ENCODE data around the gene COPS2. TPM values are rescaled to one million over a fixed set of nuclear protein-coding genes. Genes with fewer than 3 reads are reported as not detected.

Gene COPS2
- total and polyA plus RNA-seq, 12 donors, result 29.7 to 240 (median 76.6) TPM

- intact Hi-C loops (cut with DNase I), result no loop called here
- DNase-seq, result no peak
- no peak overlapping the region for H3K4me3 ChIP-seq
- H3K36me3 ChIP-seq (replicated peaks in 1 of 2), result peaks cover 0 to 79% of the 10 kb centered on the region in 2 donors
- no peaks in the 10 kb centered on the region for H3K9me3 ChIP-seq (replicated peaks in 1 of 3)
- no peaks in the 10 kb centered on the region for H3K27me3 ChIP-seq
- no peaks in the 10 kb centered on the region for H3K4me1 ChIP-seq (replicated peaks in 1 of 2)
- WGBS, 4 donors, result 74 to 80% (median 78%) methylated on average over 5 of the region's 5 CpGs
- H3K27ac ChIP-seq, result no peak overlapping the region
- TF ChIP-seq POLR2A (IDR thresholded peaks at IDR 0.05) (no peak), CTCF (IDR thresholded peaks at IDR 0.05) (no peak)
Measured at GRCh38 chr15:49134683-49135341, 20.6 kb downstream of the COPS2 start.

- Histone ChIP-seq H3K27ac (no peak overlapping the region), H3K36me3 (replicated peaks in 1 of 2) (peaks cover 0 to 88% of the 10 kb centered on the region in 2 donors), H3K4me1 (replicated peaks in 1 of 2) (no peaks in the 10 kb centered on the region), H3K9me3 (replicated peaks in 1 of 3) (no peaks in the 10 kb centered on the region), H3K4me3 (no peak overlapping the region), H3K27me3 (no peaks in the 10 kb centered on the region)
- DNase-seq, result no peak
- intact Hi-C loops (cut with DNase I), result no loop called here
- 75 to 95% (median 87%) methylated on average over 3 of the region's 3 CpGs for WGBS, 4 donors
- TF ChIP-seq CTCF (IDR thresholded peaks at IDR 0.05), result no peak
- TF ChIP-seq POLR2A (IDR thresholded peaks at IDR 0.05), result no peak
Measured at GRCh38 chr15:49131403-49131802, 24.0 kb downstream of the COPS2 start.

GRCh38 chr15:49124371-49124770 is 31.0 kb downstream of the COPS2 start:
- Histone ChIP-seq H3K36me3 (replicated peaks in 1 of 2) (peaks cover 0 to 28% of the 10 kb centered on the region in 2 donors), H3K27ac (no peak overlapping the region)
- intact Hi-C loops (cut with DNase I), result no loop called here

GRCh38 chr15:49122541-49123062 is 32.8 kb downstream of the COPS2 start:
- TF ChIP-seq CTCF (IDR thresholded peaks at IDR 0.05) (no peak), POLR2A (IDR thresholded peaks at IDR 0.05) (no peak)
- Histone ChIP-seq H3K4me3 (no peak overlapping the region), H3K36me3 (replicated peaks in 1 of 2) (peaks cover 0 to 12% of the 10 kb centered on the region in 2 donors), H3K4me1 (replicated peaks in 1 of 2) (no peaks in the 10 kb centered on the region), H3K9me3 (replicated peaks in 1 of 3) (no peaks in the 10 kb centered on the region), H3K27me3 (no peaks in the 10 kb centered on the region), H3K27ac (no peak overlapping the region)
- WGBS, 4 donors, result 86 to 94% (median 89%) methylated on average over 1 of the region's 1 CpG
- no peak for DNase-seq
- intact Hi-C loops (cut with DNase I), result no loop called here

More at GRCh38 chr15:49124371-49124770, 31.0 kb downstream of the COPS2 start:
- H3K9me3 ChIP-seq (replicated peaks in 1 of 3), result no peaks in the 10 kb centered on the region
- no peaks in the 10 kb centered on the region for H3K27me3 ChIP-seq
- 65 to 87% (median 75%) methylated on average over 2 of the region's 2 CpGs for WGBS, 4 donors
- TF ChIP-seq POLR2A (IDR thresholded peaks at IDR 0.05) (no peak), CTCF (IDR thresholded peaks at IDR 0.05) (no peak)
- no peak for DNase-seq
- H3K4me1 ChIP-seq (replicated peaks in 1 of 2), result no peaks in the 10 kb centered on the region
- H3K4me3 ChIP-seq, result no peak overlapping the region
